SKM-1 treated with dmso at 0.1 percent for 144 hours (cell line): Measurements from ENCODE around the gene MRPL3.

Experiments
- DNase-seq: peaks from one replicate; lab custom pipeline; 2025; ENCODE audit not compliant: unreplicated experiment; lab: John Stamatoyannopoulos, UW

Gene MRPL3

DNA sequence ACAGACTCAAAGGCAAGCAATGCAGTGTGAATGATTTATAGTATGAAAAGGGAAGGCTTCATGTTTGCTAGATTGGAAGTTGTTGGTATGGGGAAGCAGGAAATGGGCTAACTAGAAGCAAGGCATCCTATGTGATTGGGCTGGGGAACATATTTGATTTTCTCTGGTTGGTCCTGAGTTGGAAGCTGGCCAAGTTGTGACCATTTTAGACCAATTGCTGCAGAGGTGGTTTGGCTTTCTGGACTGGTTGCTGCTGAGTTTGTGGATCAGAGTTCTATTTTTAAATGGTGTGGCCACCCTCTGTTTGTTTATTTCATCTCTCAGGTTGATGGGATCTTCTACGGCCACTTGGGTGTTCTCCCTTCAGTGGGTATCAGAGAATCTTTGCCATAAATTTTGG lies 81.5 kb downstream of the MRPL3 start:
- no peak for DNase-seq

DNA sequence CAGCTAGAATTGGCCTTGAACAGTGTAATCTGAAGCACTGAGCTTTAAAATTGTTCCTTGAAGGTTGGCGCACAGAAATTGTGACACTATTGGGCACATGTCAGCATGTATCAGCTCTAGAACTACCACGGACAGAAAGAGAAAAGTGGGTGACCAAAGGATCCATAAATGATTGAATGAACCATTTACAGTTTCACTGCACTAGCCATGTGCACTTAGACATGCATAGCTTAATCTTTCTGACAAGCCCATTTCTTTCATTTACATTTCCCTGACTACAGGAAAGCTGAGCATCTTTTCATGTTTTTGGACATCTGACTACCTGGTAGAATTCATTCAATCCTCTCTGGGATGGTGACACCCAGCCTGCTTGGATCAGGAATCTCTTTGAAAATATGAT lies 85.0 kb downstream of the MRPL3 start:
- no peak for DNase-seq
